ENCODE results near the gene FNTB.

The FNTB gene

DNA sequence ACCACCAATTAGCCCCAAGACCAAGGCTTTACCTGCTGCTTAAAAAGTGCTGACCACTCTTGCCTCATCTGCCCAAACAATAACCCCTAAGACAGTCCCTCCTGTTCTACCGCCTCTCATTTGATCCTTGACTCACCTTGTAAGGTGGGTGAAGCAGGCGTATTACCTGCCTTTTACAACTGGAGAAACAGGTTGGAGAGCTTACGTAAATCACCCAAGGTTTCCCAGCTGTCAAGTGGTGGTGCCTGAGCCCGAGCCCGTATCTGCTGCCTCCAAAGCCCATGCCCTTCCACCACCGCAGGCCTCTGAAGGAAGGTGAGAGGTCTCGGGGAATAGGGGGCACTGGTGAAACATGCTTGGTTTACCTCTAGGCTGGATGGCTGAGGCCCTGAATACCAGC lies 79.0 kb downstream of the FNTB start:
- no peak overlapping the region for H3K4me3 ChIP-seq (ENCODE audit: low read length)
- H3K23ac ChIP-seq (ENCODE audit: low read length): no peak overlapping the region
- no peak overlapping the region for H3K4me2 ChIP-seq (ENCODE audit: low read length)
- no CpG with 5 or more reads among the region's 7 CpGs for WGBS (ENCODE audit: extremely low coverage, insufficient coverage, low lambda C conversion rate)
- no peak for DNase-seq
- H3K4me1 ChIP-seq (ENCODE audit: control insufficient read depth, low read depth, low read length): no peaks in the 10 kb centered on the region
- H3K9ac ChIP-seq (ENCODE audit: low read length): no peak overlapping the region
- no peak overlapping the region for H3K18ac ChIP-seq (ENCODE audit: low read length)
- no peak overlapping the region for H4K5ac ChIP-seq (ENCODE audit: low read length)
- no peak overlapping the region for H3K4ac ChIP-seq (ENCODE audit: low read depth, low read length)
- H3K56ac ChIP-seq (ENCODE audit: low read length): no peak overlapping the region
- no peak overlapping the region for H2BK5ac ChIP-seq (ENCODE audit: low read length)
- H3K79me2 ChIP-seq (ENCODE audit: control insufficient read depth, insufficient read depth, low read length): no peaks in the 10 kb centered on the region
- no peak overlapping the region for H3K27ac ChIP-seq (ENCODE audit: low read depth, low read length)
- H2AK5ac ChIP-seq (ENCODE audit: low read length): no peak overlapping the region
- H4K8ac ChIP-seq (ENCODE audit: low read depth, low read length): no peak overlapping the region
- H2BK15ac ChIP-seq (replicated peaks; ENCODE audit: low read depth): no peak overlapping the region
- H3K79me1 ChIP-seq (ENCODE audit: low read length): no peaks in the 10 kb centered on the region
- H3K27me3 ChIP-seq (ENCODE audit: insufficient read depth, low read length, poor library complexity): no peaks in the 10 kb centered on the region
- H3K36me3 ChIP-seq (ENCODE audit: control insufficient read depth, insufficient read depth, low read length): peaks cover 9% of the 10 kb centered on the region
- no peak overlapping the region for H2BK120ac ChIP-seq (ENCODE audit: low read depth, low read length)

DNA sequence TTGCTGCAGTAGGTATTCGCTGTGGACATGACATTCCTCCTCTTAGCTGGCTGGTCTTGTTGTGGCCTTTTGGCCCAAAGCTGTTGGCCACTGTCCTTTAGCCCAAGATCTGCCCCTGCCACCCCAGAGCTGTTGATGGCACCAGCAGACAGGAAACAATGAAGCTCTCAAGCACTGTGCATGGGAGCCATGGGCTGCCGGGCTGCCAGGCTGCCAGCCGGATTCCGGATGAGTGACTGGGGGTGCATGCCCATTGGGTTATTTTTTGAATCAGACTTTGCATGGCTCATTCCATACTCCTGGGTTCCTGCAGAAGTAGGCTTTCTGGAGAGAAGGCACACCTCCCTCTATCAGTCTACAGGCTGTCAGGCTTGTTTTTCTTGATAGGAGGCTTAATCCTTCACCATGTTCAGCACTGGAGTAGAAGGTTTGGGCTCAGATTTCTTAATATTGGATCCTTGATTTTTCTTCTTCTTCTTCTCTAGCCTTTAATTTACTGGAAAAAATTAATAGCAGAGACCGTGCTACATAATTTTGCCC lies 83.2 kb downstream of the FNTB start:
- no peaks in the 10 kb centered on the region for H3K79me2 ChIP-seq (ENCODE audit: control insufficient read depth, insufficient read depth, low read length)
- H3K4me1 ChIP-seq (ENCODE audit: control insufficient read depth, low read depth, low read length): no peaks in the 10 kb centered on the region
- H2BK15ac ChIP-seq (replicated peaks; ENCODE audit: low read depth): no peak overlapping the region
- no peak overlapping the region for H2BK5ac ChIP-seq (ENCODE audit: low read length)
- no peak overlapping the region for H3K56ac ChIP-seq (ENCODE audit: low read length)
- no peak for DNase-seq
- H2BK120ac ChIP-seq (ENCODE audit: low read depth, low read length): no peak overlapping the region
- H3K23ac ChIP-seq (ENCODE audit: low read length): no peak overlapping the region
- H2AK5ac ChIP-seq (ENCODE audit: low read length): no peak overlapping the region
- H3K18ac ChIP-seq (ENCODE audit: low read length): no peak overlapping the region
- no peak overlapping the region for H4K5ac ChIP-seq (ENCODE audit: low read length)
- H3K4ac ChIP-seq (ENCODE audit: low read depth, low read length): no peak overlapping the region
- no peaks in the 10 kb centered on the region for H3K27me3 ChIP-seq (ENCODE audit: insufficient read depth, low read length, poor library complexity)
- peaks cover 4% of the 10 kb centered on the region for H3K79me1 ChIP-seq (ENCODE audit: low read length)
- H3K9ac ChIP-seq (ENCODE audit: low read length): no peak overlapping the region
- no peak overlapping the region for H3K27ac ChIP-seq (ENCODE audit: low read depth, low read length)
- H3K4me2 ChIP-seq (ENCODE audit: low read length): no peak overlapping the region
- WGBS (ENCODE audit: extremely low coverage, insufficient coverage, low lambda C conversion rate): no CpG with 5 or more reads among the region's 5 CpGs
- no peak overlapping the region for H3K4me3 ChIP-seq (ENCODE audit: low read length)
- H4K8ac ChIP-seq (ENCODE audit: low read depth, low read length): no peak overlapping the region
- H3K36me3 ChIP-seq (ENCODE audit: control insufficient read depth, insufficient read depth, low read length): peaks cover 8% of the 10 kb centered on the region

DNA sequence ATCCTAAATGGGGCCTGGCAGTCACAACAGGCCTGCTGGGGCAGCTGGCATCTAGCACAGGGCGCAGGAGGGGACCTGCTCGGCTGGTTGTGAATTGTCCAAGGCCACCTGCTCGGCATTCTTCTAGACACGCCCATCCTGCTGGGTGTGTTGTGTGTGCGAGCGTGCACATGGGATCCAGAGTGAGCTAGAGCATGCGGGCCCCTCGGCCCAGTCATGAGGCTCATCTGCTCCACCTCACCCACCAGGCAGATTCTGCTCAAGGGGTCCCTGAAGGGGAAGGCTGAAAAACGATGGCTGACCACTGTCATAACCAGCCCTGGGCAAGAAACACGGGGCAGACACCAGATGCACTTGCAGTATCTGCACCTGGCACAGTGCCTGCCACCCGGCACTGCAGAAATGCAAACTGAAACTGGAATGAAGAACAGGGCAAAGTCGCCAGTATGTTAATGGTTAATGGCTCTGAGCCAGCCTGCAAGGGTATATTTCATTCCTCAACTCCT lies 83.8 kb downstream of the FNTB start:
- Histone ChIP-seq H2BK5ac (ENCODE audit: low read length) (no peak overlapping the region), H3K56ac (ENCODE audit: low read length) (no peak overlapping the region), H3K4ac (ENCODE audit: low read depth, low read length) (no peak overlapping the region), H3K4me3 (ENCODE audit: low read length) (no peak overlapping the region), H3K36me3 (ENCODE audit: control insufficient read depth, insufficient read depth, low read length) (peaks cover 6% of the 10 kb centered on the region), H3K4me2 (ENCODE audit: low read length) (no peak overlapping the region), H3K18ac (ENCODE audit: low read length) (no peak overlapping the region), H3K79me2 (ENCODE audit: control insufficient read depth, insufficient read depth, low read length) (no peaks in the 10 kb centered on the region), H4K5ac (ENCODE audit: low read length) (no peak overlapping the region), H2AK5ac (ENCODE audit: low read length) (no peak overlapping the region), H3K9ac (ENCODE audit: low read length) (no peak overlapping the region), H2BK15ac (replicated peaks; ENCODE audit: low read depth) (no peak overlapping the region), H3K23ac (ENCODE audit: low read length) (no peak overlapping the region), H3K27ac (ENCODE audit: low read depth, low read length) (no peak overlapping the region), H4K8ac (ENCODE audit: low read depth, low read length) (no peak overlapping the region), H3K27me3 (ENCODE audit: insufficient read depth, low read length, poor library complexity) (no peaks in the 10 kb centered on the region), H3K79me1 (ENCODE audit: low read length) (peaks cover 4% of the 10 kb centered on the region), H2BK120ac (ENCODE audit: low read depth, low read length) (no peak overlapping the region), H3K4me1 (ENCODE audit: control insufficient read depth, low read depth, low read length) (no peaks in the 10 kb centered on the region)
- DNase-seq: no peak
- no CpG with 5 or more reads among the region's 12 CpGs for WGBS (ENCODE audit: extremely low coverage, insufficient coverage, low lambda C conversion rate)

DNA sequence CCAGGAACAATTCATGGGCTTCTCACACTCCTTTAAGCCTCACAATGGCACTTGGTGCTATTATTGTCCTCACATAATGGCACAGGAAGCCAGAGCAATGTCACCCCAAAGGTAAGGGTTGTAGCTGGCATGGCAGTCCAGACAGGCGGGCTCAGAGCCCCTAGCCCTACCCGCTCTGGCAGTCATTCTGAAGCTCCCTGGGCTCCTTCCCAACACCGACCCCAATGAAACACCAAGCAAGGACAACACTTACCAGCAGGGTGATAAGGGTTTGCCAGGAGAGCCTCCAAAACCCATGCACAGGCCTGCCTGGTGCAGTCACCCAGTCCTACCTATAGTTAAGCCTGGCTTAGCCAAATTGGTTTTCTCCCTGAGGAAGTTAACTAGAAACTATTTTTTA lies 84.8 kb downstream of the FNTB start:
- WGBS (ENCODE audit: extremely low coverage, insufficient coverage, low lambda C conversion rate): no CpG with 5 or more reads among the region's 3 CpGs
- no peak overlapping the region for H2BK120ac ChIP-seq (ENCODE audit: low read depth, low read length)

DNA sequence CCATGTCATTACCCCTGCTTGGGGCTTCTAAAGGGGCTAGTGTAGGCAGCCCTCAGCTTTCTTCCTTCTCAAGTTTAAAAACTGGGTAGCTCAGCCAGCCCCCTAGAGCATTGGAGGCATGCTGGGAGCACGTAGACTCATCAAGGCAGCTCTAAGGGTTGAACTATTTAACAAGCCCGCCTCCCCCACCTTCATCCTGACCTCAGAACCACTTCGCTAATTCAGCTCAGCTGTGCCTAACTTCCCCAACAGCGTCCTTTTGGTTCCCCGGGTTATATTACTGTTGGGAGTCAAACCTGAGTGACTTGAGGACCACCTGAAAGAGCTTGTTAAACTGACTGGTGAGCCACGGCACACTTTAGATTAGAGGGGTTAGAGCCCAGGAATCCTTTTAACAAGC lies 85.6 kb downstream of the FNTB start:
- no CpG with 5 or more reads among the region's 6 CpGs for WGBS (ENCODE audit: extremely low coverage, insufficient coverage, low lambda C conversion rate)
- Histone ChIP-seq H2BK5ac (ENCODE audit: low read length) (no peak overlapping the region), H3K4me1 (ENCODE audit: control insufficient read depth, low read depth, low read length) (no peaks in the 10 kb centered on the region), H3K4ac (ENCODE audit: low read depth, low read length) (no peak overlapping the region), H3K27me3 (ENCODE audit: insufficient read depth, low read length, poor library complexity) (no peaks in the 10 kb centered on the region), H4K5ac (ENCODE audit: low read length) (no peak overlapping the region), H2BK15ac (replicated peaks; ENCODE audit: low read depth) (no peak overlapping the region), H3K9ac (ENCODE audit: low read length) (no peak overlapping the region), H3K79me2 (ENCODE audit: control insufficient read depth, insufficient read depth, low read length) (no peaks in the 10 kb centered on the region), H2AK5ac (ENCODE audit: low read length) (no peak overlapping the region), H3K27ac (ENCODE audit: low read depth, low read length) (no peak overlapping the region), H3K56ac (ENCODE audit: low read length) (no peak overlapping the region), H3K18ac (ENCODE audit: low read length) (no peak overlapping the region), H3K4me3 (ENCODE audit: low read length) (no peak overlapping the region), H3K4me2 (ENCODE audit: low read length) (no peak overlapping the region), H3K79me1 (ENCODE audit: low read length) (peaks cover 5% of the 10 kb centered on the region), H4K8ac (ENCODE audit: low read depth, low read length) (no peak overlapping the region), H2BK120ac (ENCODE audit: low read depth, low read length) (no peak overlapping the region), H3K23ac (ENCODE audit: low read length) (no peak overlapping the region), H3K36me3 (ENCODE audit: control insufficient read depth, insufficient read depth, low read length) (peaks cover 11% of the 10 kb centered on the region)
- DNase-seq: no peak

More for the DNA sequence above, 84.8 kb downstream of the FNTB start:
- no peak overlapping the region for H2BK15ac ChIP-seq (replicated peaks; ENCODE audit: low read depth)
- no peak overlapping the region for H3K4me3 ChIP-seq (ENCODE audit: low read length)
- H3K79me2 ChIP-seq (ENCODE audit: control insufficient read depth, insufficient read depth, low read length): no peaks in the 10 kb centered on the region
- no peak overlapping the region for H3K9ac ChIP-seq (ENCODE audit: low read length)
- no peak for DNase-seq
- H3K4me1 ChIP-seq (ENCODE audit: control insufficient read depth, low read depth, low read length): no peaks in the 10 kb centered on the region
- H3K27ac ChIP-seq (ENCODE audit: low read depth, low read length): no peak overlapping the region
- H3K4me2 ChIP-seq (ENCODE audit: low read length): no peak overlapping the region
- H3K56ac ChIP-seq (ENCODE audit: low read length): no peak overlapping the region
- peaks cover 8% of the 10 kb centered on the region for H3K36me3 ChIP-seq (ENCODE audit: control insufficient read depth, insufficient read depth, low read length)
- no peak overlapping the region for H3K4ac ChIP-seq (ENCODE audit: low read depth, low read length)
- no peak overlapping the region for H3K18ac ChIP-seq (ENCODE audit: low read length)
- H3K79me1 ChIP-seq (ENCODE audit: low read length): peaks cover 5% of the 10 kb centered on the region
- H4K5ac ChIP-seq (ENCODE audit: low read length): no peak overlapping the region
- no peak overlapping the region for H4K8ac ChIP-seq (ENCODE audit: low read depth, low read length)
- no peak overlapping the region for H3K23ac ChIP-seq (ENCODE audit: low read length)
- no peak overlapping the region for H2AK5ac ChIP-seq (ENCODE audit: low read length)
- H3K27me3 ChIP-seq (ENCODE audit: insufficient read depth, low read length, poor library complexity): no peaks in the 10 kb centered on the region
- H2BK5ac ChIP-seq (ENCODE audit: low read length): no peak overlapping the region

DNA sequence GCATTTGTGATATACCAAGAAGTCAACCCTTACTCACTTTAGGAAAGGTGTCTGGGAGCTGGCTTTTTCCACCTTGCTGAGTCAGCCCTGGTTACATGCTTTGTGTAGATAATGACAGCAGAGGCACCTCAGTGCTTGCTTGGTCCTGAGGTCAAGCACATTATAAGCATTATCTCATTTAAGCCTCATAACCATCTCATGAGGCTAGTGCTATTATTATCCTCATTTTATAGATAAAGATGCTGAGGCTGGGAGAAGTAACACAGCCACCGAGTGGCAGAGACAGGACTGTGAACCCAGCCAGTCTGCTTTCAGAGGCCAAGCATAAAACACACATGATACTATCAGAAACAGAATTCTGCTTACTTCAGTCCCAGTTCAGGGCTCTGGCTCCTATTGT lies 86.2 kb downstream of the FNTB start:
- no peak overlapping the region for H2BK15ac ChIP-seq (replicated peaks; ENCODE audit: low read depth)
- H3K4ac ChIP-seq (ENCODE audit: low read depth, low read length): no peak overlapping the region
- peaks cover 15% of the 10 kb centered on the region for H3K36me3 ChIP-seq (ENCODE audit: control insufficient read depth, insufficient read depth, low read length)
- no peaks in the 10 kb centered on the region for H3K4me1 ChIP-seq (ENCODE audit: control insufficient read depth, low read depth, low read length)
- no peak overlapping the region for H3K56ac ChIP-seq (ENCODE audit: low read length)
- no peak overlapping the region for H4K5ac ChIP-seq (ENCODE audit: low read length)
- H3K27ac ChIP-seq (ENCODE audit: low read depth, low read length): no peak overlapping the region
- H3K79me2 ChIP-seq (ENCODE audit: control insufficient read depth, insufficient read depth, low read length): no peaks in the 10 kb centered on the region
- no peak overlapping the region for H2BK5ac ChIP-seq (ENCODE audit: low read length)
- H3K27me3 ChIP-seq (ENCODE audit: insufficient read depth, low read length, poor library complexity): no peaks in the 10 kb centered on the region
- no peak overlapping the region for H3K9ac ChIP-seq (ENCODE audit: low read length)
- no CpG with 5 or more reads among the region's 1 CpG for WGBS (ENCODE audit: extremely low coverage, insufficient coverage, low lambda C conversion rate)
- H4K8ac ChIP-seq (ENCODE audit: low read depth, low read length): no peak overlapping the region
- H3K4me2 ChIP-seq (ENCODE audit: low read length): no peak overlapping the region
- peaks cover 5% of the 10 kb centered on the region for H3K79me1 ChIP-seq (ENCODE audit: low read length)
- no peak for DNase-seq
- no peak overlapping the region for H2AK5ac ChIP-seq (ENCODE audit: low read length)
- no peak overlapping the region for H3K18ac ChIP-seq (ENCODE audit: low read length)
- H3K23ac ChIP-seq (ENCODE audit: low read length): no peak overlapping the region
- no peak overlapping the region for H2BK120ac ChIP-seq (ENCODE audit: low read depth, low read length)
- no peak overlapping the region for H3K4me3 ChIP-seq (ENCODE audit: low read length)

Data from mesendoderm (in vitro differentiated cells).